HG03565 (cell line): ENCODE results near the gene THRAP3.
A peak's percentile ranks its signal among the peaks of the same experiment; 100 is the strongest.

Experiments used
- ATAC-seq: cut with Tn5 transposase; IDR thresholded peaks from one replicate; pipeline ENCODE4 v1.9.1; 2021; ENCODE audit warnings: mild to moderate bottlenecking, moderate library complexity; ENCODE audit not compliant: unreplicated experiment

The THRAP3 gene

GRCh38 chr1:36323636-36324352, 99.6 kb downstream of the THRAP3 start, which contains the start of gene EVA1B:
EVA1B (minus strand) TSS chr1:36323645; CDS start chr1:36323037, 608 bp downstream.
- ATAC-seq: no peak

- no peak for ATAC-seq
Measured at GRCh38 chr1:36324353-36324703, 100.1 kb downstream of the THRAP3 start.

- no peak for ATAC-seq
Measured at GRCh38 chr1:36326499-36326898, 102.3 kb downstream of the THRAP3 start.

- ATAC-seq: no peak
Measured at GRCh38 chr1:36327421-36328087, 103.3 kb downstream of the THRAP3 start.

GRCh38 chr1:36328088-36328480, 103.8 kb downstream of the THRAP3 start:
- ATAC-seq: no peak

- no peak for ATAC-seq
Measured at GRCh38 chr1:36328713-36329112, 104.5 kb downstream of the THRAP3 start.

- ATAC-seq: no peak
Measured at GRCh38 chr1:36329817-36330216, 105.6 kb downstream of the THRAP3 start.

GRCh38 chr1:36330940-36331339, 106.7 kb downstream of the THRAP3 start:
- ATAC-seq: no peak

GRCh38 chr1:36337830-36338229, 113.6 kb downstream of the THRAP3 start:
- ATAC-seq: no peak

- ATAC-seq: no peak
Measured at GRCh38 chr1:36339215-36339614, 115.0 kb downstream of the THRAP3 start.

GRCh38 chr1:36339615-36340014, 115.4 kb downstream of the THRAP3 start:
- no peak for ATAC-seq

GRCh38 chr1:36341626-36342320, 117.5 kb downstream of the THRAP3 start:
- no peak for ATAC-seq

- ATAC-seq: no peak
Measured at GRCh38 chr1:36342426-36343185, 118.4 kb downstream of the THRAP3 start.

- no peak for ATAC-seq
Measured at GRCh38 chr1:36343651-36344394, 119.6 kb downstream of the THRAP3 start.

GRCh38 chr1:36344395-36344680, 120.1 kb downstream of the THRAP3 start:
- no peak for ATAC-seq

- no peak for ATAC-seq
Measured at GRCh38 chr1:36345353-36345752, 121.1 kb downstream of the THRAP3 start.

- no peak for ATAC-seq
Measured at GRCh38 chr1:36346741-36347370, 122.6 kb downstream of the THRAP3 start.

- ATAC-seq: peak; percentile 46
Measured at GRCh38 chr1:36349241-36349671, 125.0 kb downstream of the THRAP3 start.

- ATAC-seq: no peak
Measured at GRCh38 chr1:36349839-36350238, 125.6 kb downstream of the THRAP3 start.

- no peak for ATAC-seq
Measured at GRCh38 chr1:36350659-36351226, 126.5 kb downstream of the THRAP3 start.
